Measurements from ENCODE around the gene CHST6. TPM values are rescaled to one million over a fixed set of nuclear protein-coding genes. Genes with fewer than 3 reads are reported as not detected.
"Not testable (repeated sequence)": the region's sequence is repeated elsewhere in the genome, so short reads cannot be mapped to it uniquely, and the experiment has no call there.

The CHST6 gene
- total RNA-seq, 2 donors from 2014 or later = not detected

- H3K9me3 Mint-ChIP-seq = peaks cover 0 to 7% of the 10 kb centered on the region in 2 donors
- H3K27ac Mint-ChIP-seq = peak within 1 kb of the TSS; percentile 95 to 98
- H3K36me3 Mint-ChIP-seq = peaks cover 17 to 34% of the 10 kb centered on the region in 2 donors
- peak; percentile 95 for ATAC-seq
- peak; percentile 95 to 97 for DNase-seq (ENCODE audit: low spot score in 2 of 2)
Measured at GRCh38 chr16:75432828-75433731, 62.2 kb downstream of the CHST6 start, which contains the start of gene CFDP1. CFDP1 (minus strand) TSS chr16:75433503; CDS start chr16:75433352, 151 bp downstream.

DNA sequence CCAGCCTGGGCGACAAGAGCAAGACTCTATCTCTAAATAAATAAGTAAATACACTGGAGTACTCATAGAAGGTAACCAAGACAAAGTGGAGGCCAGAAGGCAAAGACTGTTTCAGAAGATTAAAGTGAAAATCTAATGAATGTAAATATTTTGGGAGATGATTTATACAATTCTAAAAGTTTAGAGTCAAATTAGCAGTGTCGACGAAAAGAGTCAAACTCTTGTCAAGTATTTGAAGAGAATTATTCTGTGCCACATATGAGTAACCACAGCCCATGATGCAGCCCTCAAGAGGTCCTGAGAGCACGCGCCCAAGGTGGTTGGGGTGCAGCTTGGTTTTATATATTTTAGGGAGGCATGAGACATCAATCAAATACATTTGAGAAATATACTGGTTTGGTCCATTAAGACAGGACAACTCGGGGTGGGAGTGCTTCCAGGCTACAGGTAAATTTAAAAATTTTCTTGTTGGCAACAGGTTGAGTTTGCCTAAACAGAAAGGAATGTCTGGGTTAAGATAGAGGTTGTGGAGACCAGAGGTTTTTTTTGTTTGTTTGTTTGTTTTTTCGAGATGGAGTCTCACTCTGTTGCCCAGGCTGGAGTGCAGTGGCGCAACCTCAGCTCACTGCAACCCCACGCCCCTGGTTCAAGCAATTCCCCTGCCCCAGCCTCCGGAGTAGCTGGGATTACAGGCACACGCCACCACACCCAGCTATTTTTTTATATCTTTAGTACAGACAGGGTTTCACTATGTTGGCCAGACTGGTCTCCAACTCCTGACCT, 65.4 kb downstream of the CHST6 start:
- Mint-ChIP-seq H3K36me3 (peaks cover 17 to 36% of the 10 kb centered on the region in 2 donors), H3K27ac (no peak overlapping the region), H3K9me3 (peaks cover 0 to 4% of the 10 kb centered on the region in 2 donors)
- ATAC-seq = no peak
- DNase-seq (ENCODE audit: low spot score in 2 of 2) = no peak

DNA sequence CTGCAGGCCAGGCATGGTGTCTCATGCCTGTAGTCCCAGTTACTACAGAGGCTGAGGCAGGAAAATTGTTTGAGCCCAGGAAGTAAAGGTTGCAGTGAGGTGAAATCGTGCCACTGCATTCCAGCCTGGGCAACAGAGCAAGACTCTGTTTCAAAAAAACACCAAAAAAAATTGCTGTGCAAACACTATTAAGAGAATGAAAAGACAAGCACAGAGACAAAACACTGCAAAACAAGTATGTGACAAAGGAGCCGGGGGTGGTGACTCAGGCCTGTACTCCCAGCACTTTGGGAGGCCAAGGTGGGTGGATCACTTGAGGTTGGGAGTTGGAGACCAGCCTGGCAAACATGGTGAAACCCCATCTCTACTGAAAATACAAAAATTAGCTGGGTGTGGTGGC, 68.7 kb downstream of the CHST6 start:
- not testable (repeated sequence) for DNase-seq (ENCODE audit: low spot score in 2 of 2); ATAC-seq; H3K9me3 Mint-ChIP-seq
- Mint-ChIP-seq H3K27ac (peak overlapping the region in 1 of 2 donors; percentile 22), H3K36me3 (peaks cover 0 to 22% of the 10 kb centered on the region in 2 donors)

GRCh38 chr16:75424105-75424762, 71.0 kb downstream of the CHST6 start:
- not testable (repeated sequence) for H3K27ac Mint-ChIP-seq; H3K9me3 Mint-ChIP-seq; DNase-seq (ENCODE audit: low spot score in 2 of 2); ATAC-seq
- peaks cover 0 to 15% of the 10 kb centered on the region in 2 donors for H3K36me3 Mint-ChIP-seq

DNA sequence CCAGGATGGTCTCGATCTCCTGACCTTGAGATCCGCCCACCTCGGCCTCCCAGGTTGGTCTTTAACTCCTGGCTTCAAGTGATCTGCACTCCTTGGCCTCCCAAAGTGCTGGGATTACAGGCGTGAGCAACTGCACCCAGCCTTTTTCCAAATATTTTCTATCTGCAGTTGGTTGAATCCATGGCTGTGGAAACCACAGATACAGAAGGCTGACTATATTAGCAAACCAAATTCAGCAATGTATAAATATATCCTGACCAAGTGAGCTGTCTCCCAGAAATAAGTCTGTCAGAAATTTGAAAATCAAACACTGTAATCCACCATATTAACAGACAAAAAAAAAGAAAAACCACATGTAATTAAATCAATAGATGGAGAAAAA, 71.5 kb downstream of the CHST6 start:
- H3K36me3 Mint-ChIP-seq = peaks cover 0 to 14% of the 10 kb centered on the region in 2 donors
- H3K27ac Mint-ChIP-seq = no peak overlapping the region
- no peak for DNase-seq (ENCODE audit: low spot score in 2 of 2)
- no peaks in the 10 kb centered on the region for H3K9me3 Mint-ChIP-seq
- no peak for ATAC-seq

Other genes starting within 250 kb of the CHST6 start
- gene BCAR1, start 243.8 kb downstream of the CHST6 start, total RNA-seq = under 1 TPM; 0.16 to 0.71 TPM
- gene CFDP1, start 61.9 kb downstream of the CHST6 start, total RNA-seq = 10 to 100 TPM; 47.5 to 49.7 TPM
- gene TMEM170A, start 30.8 kb downstream of the CHST6 start, total RNA-seq = 10 to 100 TPM; 21.8 to 33.5 TPM
- under 1 TPM; 0.10 to 0.18 TPM for gene CHST5, start 40.7 kb upstream of the CHST6 start, total RNA-seq
- 1 to 10 TPM; 2.8 to 6.0 TPM for gene TMEM231, start 60.8 kb upstream of the CHST6 start, total RNA-seq
- gene GABARAPL2, start 70.9 kb upstream of the CHST6 start, total RNA-seq = 10 to 100 TPM; 56.0 to 82.3 TPM
- 10 to 100 TPM; 39.0 to 44.8 TPM for gene ADAT1, start 127.8 kb upstream of the CHST6 start, total RNA-seq
- gene KARS1, start 152.2 kb upstream of the CHST6 start, total RNA-seq = 100 to 1,000 TPM; 236 to 265 TPM
- gene TERF2IP, start 152.3 kb upstream of the CHST6 start, total RNA-seq = 10 to 100 TPM; 54.9 to 89.9 TPM
- not detected for gene CPHXL2, start 181.6 kb upstream of the CHST6 start, total RNA-seq
- gene DUXB, start 206.0 kb upstream of the CHST6 start, total RNA-seq = not detected
- not detected for gene CPHXL, start 231.0 kb upstream of the CHST6 start, total RNA-seq

All from activated naive CD4-positive, alpha-beta T cell treated with anti-CD3 and anti-CD28 coated beads, Interleukin-2, amount 50 U/mL, for 72 hours (primary cell).